A673 (cell line): ENCODE measurements around the gene AHRR.

Experiments
- EZH2 ChIP-seq: fragments of 200-600 bp; sonication (generic); IDR thresholded peaks from 2 replicates; pipeline ENCODE4 v1.6.1; 2017; ENCODE audit warnings: borderline replicate concordance, low read depth, mild to moderate bottlenecking, mixed read lengths, antibody characterized with exemption, low read length; ENCODE audit not compliant: poor library complexity, severe bottlenecking
- TF ChIP-seq, protein P1 (sequence below): fragments of 300-800, 200-600 bp; sonication (generic); conservative IDR thresholded peaks from 2 replicates; pipeline ENCODE4 v1.5.1; 2017; ENCODE audit warnings: low read depth, mild to moderate bottlenecking, antibody characterized with exemption, low read length, moderate library complexity, mixed read lengths

DNA sequence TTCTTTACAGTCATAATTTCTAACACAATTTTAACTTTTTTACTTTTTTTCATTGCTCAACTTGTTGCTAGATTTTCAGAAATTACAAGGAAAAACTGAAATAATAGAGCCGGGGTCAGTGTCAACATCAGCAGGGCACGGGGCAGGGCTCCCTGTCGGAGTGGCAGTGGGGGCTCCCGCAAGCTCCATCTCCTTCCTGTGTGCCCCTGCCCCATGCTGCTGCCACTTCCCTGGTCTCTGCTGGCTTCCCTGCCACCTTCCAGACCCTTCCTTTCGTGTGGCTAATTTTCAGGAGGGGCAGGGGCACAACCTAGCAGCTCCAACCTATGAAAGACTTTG is 120.5 kb downstream of the AHRR start:
- TF ChIP-seq, protein P1, sequence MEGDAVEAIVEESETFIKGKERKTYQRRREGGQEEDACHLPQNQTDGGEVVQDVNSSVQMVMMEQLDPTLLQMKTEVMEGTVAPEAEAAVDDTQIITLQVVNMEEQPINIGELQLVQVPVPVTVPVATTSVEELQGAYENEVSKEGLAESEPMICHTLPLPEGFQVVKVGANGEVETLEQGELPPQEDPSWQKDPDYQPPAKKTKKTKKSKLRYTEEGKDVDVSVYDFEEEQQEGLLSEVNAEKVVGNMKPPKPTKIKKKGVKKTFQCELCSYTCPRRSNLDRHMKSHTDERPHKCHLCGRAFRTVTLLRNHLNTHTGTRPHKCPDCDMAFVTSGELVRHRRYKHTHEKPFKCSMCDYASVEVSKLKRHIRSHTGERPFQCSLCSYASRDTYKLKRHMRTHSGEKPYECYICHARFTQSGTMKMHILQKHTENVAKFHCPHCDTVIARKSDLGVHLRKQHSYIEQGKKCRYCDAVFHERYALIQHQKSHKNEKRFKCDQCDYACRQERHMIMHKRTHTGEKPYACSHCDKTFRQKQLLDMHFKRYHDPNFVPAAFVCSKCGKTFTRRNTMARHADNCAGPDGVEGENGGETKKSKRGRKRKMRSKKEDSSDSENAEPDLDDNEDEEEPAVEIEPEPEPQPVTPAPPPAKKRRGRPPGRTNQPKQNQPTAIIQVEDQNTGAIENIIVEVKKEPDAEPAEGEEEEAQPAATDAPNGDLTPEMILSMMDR, result no peak
- TF ChIP-seq EZH2, result no peak
